ENCODE data around the gene TASOR. TPM values are rescaled to one million over a fixed set of nuclear protein-coding genes. Genes with fewer than 3 reads are reported as not detected.

Gene TASOR
- total RNA-seq, 4 donors from 2014 or later, result 93.7 to 129 (median 103) TPM

DNA sequence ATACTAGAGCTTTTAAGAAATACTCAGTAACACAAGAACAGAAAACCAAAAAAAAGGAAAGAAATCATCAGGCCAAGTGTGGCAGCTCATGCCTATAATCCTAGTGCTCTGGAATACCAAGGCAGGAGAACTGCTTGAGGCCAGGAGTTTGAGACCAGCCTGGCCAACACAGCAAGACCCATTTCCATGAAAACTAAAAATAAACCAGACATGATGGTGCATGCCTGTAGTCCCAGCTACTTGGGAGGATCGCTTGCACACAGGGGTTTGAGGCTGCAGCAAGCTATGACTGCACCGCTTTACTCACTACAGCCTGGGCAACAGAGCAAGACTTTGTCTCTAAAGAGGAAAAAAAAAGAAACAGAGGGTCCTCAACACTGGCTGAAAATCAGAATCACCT is 18.2 kb downstream of the TASOR start:
- Histone ChIP-seq H3K36me3 (peaks cover 52 to 56% of the 10 kb centered on the region in 2 donors), H3K9me3 (no peaks in the 10 kb centered on the region), H3K27me3 (no peaks in the 10 kb centered on the region), H3K4me3 (replicated peaks in 1 of 3) (no peak overlapping the region), H3K27ac (no peak overlapping the region), H3K4me1 (no peaks in the 10 kb centered on the region)
- intact Hi-C loops (cut with DNase I), result no loop called here
- 89 to 97% methylated on average over 2 of the region's 2 CpGs for WGBS, 2 donors
- DNase-seq, result no peak
- no peak for TF ChIP-seq POLR2A (IDR thresholded peaks at IDR 0.05)
- TF ChIP-seq, protein P1, sequence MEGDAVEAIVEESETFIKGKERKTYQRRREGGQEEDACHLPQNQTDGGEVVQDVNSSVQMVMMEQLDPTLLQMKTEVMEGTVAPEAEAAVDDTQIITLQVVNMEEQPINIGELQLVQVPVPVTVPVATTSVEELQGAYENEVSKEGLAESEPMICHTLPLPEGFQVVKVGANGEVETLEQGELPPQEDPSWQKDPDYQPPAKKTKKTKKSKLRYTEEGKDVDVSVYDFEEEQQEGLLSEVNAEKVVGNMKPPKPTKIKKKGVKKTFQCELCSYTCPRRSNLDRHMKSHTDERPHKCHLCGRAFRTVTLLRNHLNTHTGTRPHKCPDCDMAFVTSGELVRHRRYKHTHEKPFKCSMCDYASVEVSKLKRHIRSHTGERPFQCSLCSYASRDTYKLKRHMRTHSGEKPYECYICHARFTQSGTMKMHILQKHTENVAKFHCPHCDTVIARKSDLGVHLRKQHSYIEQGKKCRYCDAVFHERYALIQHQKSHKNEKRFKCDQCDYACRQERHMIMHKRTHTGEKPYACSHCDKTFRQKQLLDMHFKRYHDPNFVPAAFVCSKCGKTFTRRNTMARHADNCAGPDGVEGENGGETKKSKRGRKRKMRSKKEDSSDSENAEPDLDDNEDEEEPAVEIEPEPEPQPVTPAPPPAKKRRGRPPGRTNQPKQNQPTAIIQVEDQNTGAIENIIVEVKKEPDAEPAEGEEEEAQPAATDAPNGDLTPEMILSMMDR (IDR thresholded peaks at IDR 0.05), result no peak

GRCh38 chr3:56655709-56656108 is 27.4 kb downstream of the TASOR start:
- no peaks in the 10 kb centered on the region for H3K4me1 ChIP-seq
- H3K36me3 ChIP-seq, result peaks cover 44 to 47% of the 10 kb centered on the region in 2 donors
- no peaks in the 10 kb centered on the region for H3K9me3 ChIP-seq
- H3K27ac ChIP-seq, result no peak overlapping the region
- DNase-seq, result no peak
- intact Hi-C loops (cut with DNase I), result no loop called here
- 97 to 100% methylated on average over 1 of the region's 1 CpG for WGBS, 2 donors
- TF ChIP-seq POLR2A (IDR thresholded peaks at IDR 0.05), result no peak
- TF ChIP-seq, protein P1 (IDR thresholded peaks at IDR 0.05), result no peak
- no peaks in the 10 kb centered on the region for H3K27me3 ChIP-seq
- H3K4me3 ChIP-seq (replicated peaks in 1 of 3), result no peak overlapping the region

GRCh38 chr3:56654460-56654859 is 28.6 kb downstream of the TASOR start:
- no peak overlapping the region for H3K27ac ChIP-seq
- no peak for TF ChIP-seq POLR2A (IDR thresholded peaks at IDR 0.05)
- TF ChIP-seq, protein P1 (IDR thresholded peaks at IDR 0.05), result no peak
- peaks cover 32 to 35% of the 10 kb centered on the region in 2 donors for H3K36me3 ChIP-seq
- no peaks in the 10 kb centered on the region for H3K27me3 ChIP-seq
- no peaks in the 10 kb centered on the region for H3K9me3 ChIP-seq
- no peak for DNase-seq
- H3K4me1 ChIP-seq, result peaks cover 0 to 6% of the 10 kb centered on the region in 2 donors
- no peak overlapping the region for H3K4me3 ChIP-seq (replicated peaks in 1 of 3)
- 97 to 100% methylated on average over 1 of the region's 1 CpG for WGBS, 2 donors
- intact Hi-C loops (cut with DNase I), result no loop called here

DNA sequence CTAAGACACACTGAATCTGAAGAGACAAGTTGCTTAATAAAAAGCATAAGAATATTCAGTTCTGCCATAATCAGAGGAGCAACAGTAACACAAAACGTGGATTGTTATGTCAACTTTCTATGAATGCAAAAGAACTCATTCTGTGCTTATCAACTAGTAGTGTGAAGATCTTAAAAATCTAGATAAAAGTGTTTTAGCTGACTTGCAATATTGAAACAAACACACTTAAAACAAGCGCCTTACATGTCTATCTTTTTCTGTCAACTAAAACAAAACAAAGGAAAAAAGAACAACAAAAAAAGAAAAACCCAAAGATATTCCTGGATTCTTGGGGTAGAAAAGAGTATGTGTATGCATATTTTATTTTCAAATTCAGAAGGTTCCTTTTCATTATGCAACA is 37.7 kb downstream of the TASOR start:
- Histone ChIP-seq H3K27ac (no peak overlapping the region), H3K9me3 (no peaks in the 10 kb centered on the region), H3K36me3 (peaks cover 19 to 30% of the 10 kb centered on the region in 2 donors), H3K4me3 (replicated peaks in 1 of 3) (no peak overlapping the region), H3K27me3 (no peaks in the 10 kb centered on the region), H3K4me1 (peaks cover 0 to 6% of the 10 kb centered on the region in 2 donors)
- WGBS, 2 donors, result 93% methylated on average over 2 of the region's 2 CpGs
- intact Hi-C loops (cut with DNase I), result no loop called here
- DNase-seq, result no peak
- TF ChIP-seq POLR2A (IDR thresholded peaks at IDR 0.05), result no peak
- TF ChIP-seq, protein P1 (IDR thresholded peaks at IDR 0.05), result no peak

GRCh38 chr3:56633602-56634535 is 49.2 kb downstream of the TASOR start:
- 91 to 93% methylated on average over 9 of the region's 9 CpGs for WGBS, 2 donors
- H3K4me1 ChIP-seq, result peaks cover 0 to 6% of the 10 kb centered on the region in 2 donors
- peaks cover 12 to 17% of the 10 kb centered on the region in 2 donors for H3K36me3 ChIP-seq
- TF ChIP-seq, protein P1 (IDR thresholded peaks at IDR 0.05), result no peak
- TF ChIP-seq POLR2A (IDR thresholded peaks at IDR 0.05), result no peak
- DNase-seq, result no peak
- intact Hi-C loops (cut with DNase I), result no loop called here
- no peak overlapping the region for H3K4me3 ChIP-seq (replicated peaks in 1 of 3)
- H3K9me3 ChIP-seq, result no peaks in the 10 kb centered on the region
- H3K27me3 ChIP-seq, result no peaks in the 10 kb centered on the region
- H3K27ac ChIP-seq, result no peak overlapping the region

Measured in thyroid gland (tissue), 4 donors.